ENCODE data around the gene RPTOR. TPM values are rescaled to one million over a fixed set of nuclear protein-coding genes. Genes with fewer than 3 reads are reported as not detected.
A peak's percentile ranks its signal among the peaks of the same experiment; 100 is the strongest.

The RPTOR gene
- total RNA-seq, 1 donor: 27.9 TPM

DNA sequence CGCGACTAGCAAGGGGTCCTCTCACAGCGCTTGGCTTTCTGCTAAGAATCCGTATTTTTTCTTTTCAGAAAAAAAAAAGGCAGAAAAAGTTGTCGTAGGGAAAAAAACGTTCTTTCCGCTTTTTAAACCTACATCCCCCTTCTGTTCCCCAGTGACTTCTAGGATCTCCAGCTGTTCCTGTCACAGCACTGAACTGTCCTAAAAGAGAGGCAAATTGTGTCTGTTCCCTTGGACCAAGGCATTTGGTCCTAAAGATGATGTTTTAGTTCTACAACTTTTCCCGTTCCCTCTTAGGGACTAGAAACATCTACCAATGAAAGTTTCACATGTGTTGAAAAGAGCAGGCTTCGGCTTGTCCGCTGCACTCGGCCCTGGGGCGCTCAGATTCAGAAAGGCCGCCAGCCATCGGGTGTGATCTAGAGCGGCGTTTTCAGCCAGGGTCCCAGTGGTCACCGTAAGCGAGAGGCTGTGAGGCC lies 346.3 kb downstream of the RPTOR start:
- no peaks in the 10 kb centered on the region for H3K27me3 ChIP-seq (ENCODE audit: insufficient read depth, low read length)
- no peak for DNase-seq (ENCODE audit: insufficient read length, low spot score, missing footprints)
- TF ChIP-seq, protein P1, sequence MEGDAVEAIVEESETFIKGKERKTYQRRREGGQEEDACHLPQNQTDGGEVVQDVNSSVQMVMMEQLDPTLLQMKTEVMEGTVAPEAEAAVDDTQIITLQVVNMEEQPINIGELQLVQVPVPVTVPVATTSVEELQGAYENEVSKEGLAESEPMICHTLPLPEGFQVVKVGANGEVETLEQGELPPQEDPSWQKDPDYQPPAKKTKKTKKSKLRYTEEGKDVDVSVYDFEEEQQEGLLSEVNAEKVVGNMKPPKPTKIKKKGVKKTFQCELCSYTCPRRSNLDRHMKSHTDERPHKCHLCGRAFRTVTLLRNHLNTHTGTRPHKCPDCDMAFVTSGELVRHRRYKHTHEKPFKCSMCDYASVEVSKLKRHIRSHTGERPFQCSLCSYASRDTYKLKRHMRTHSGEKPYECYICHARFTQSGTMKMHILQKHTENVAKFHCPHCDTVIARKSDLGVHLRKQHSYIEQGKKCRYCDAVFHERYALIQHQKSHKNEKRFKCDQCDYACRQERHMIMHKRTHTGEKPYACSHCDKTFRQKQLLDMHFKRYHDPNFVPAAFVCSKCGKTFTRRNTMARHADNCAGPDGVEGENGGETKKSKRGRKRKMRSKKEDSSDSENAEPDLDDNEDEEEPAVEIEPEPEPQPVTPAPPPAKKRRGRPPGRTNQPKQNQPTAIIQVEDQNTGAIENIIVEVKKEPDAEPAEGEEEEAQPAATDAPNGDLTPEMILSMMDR (IDR thresholded peaks at IDR 0.05; ENCODE audit: extremely low read depth, low read depth, low read length): no peak
- H2AFZ ChIP-seq (ENCODE audit: low read length): peak overlapping the region; percentile 30
- H3K9me3 ChIP-seq (ENCODE audit: low read depth, low read length): no peaks in the 10 kb centered on the region
- H3K4me1 ChIP-seq (ENCODE audit: insufficient read depth, low read length): peaks cover 29% of the 10 kb centered on the region
- H3K27ac ChIP-seq (ENCODE audit: low read depth, low read length): peak overlapping the region; percentile 100
- no peaks in the 10 kb centered on the region for H4K20me1 ChIP-seq (ENCODE audit: insufficient read depth, low read length)
- H3K79me2 ChIP-seq (ENCODE audit: insufficient read depth, low read length): no peaks in the 10 kb centered on the region
- H3K4me3 ChIP-seq (ENCODE audit: insufficient read depth, low read length): peak overlapping the region; percentile 55
- peaks cover 18% of the 10 kb centered on the region for H3K36me3 ChIP-seq (ENCODE audit: insufficient read depth, low read length)
- H3K4me2 ChIP-seq (ENCODE audit: insufficient read depth, low read length): peak overlapping the region; percentile 82

DNA sequence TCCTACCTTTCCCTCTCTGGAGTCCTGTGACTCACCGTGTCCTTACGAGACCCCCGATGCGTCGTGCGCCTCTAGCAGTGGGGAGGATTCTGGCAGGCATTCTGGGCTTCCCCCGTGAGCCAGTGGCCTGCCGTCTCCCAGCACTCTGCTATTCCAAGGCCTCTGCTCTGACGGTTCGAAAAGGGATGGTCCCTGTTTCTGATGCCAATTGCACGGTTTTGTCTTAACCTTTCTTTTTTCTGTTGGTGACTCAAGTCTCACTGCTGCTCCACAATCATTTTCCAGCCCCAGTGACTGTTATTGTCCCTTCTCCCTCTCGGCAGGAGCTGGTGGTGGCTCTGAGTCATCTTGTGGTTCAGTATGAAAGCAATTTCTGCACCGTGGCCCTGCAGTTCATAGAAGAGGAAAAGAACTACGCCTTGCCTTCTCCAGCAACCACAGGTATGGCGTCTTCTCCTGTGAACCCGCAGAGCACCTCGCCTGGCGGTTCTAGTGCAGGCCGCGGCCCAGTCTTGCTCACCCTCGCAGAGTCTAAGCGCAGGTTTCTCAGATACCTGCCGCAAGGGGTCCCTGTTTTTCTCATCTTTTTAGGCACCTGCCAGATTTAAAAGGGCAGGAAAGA lies 346.9 kb downstream of the RPTOR start:
- H3K79me2 ChIP-seq (ENCODE audit: insufficient read depth, low read length): no peaks in the 10 kb centered on the region
- TF ChIP-seq, protein P1 (IDR thresholded peaks at IDR 0.05; ENCODE audit: extremely low read depth, low read depth, low read length): no peak
- H2AFZ ChIP-seq (ENCODE audit: low read length): peak overlapping the region; percentile 30
- H3K27me3 ChIP-seq (ENCODE audit: insufficient read depth, low read length): no peaks in the 10 kb centered on the region
- DNase-seq (ENCODE audit: insufficient read length, low spot score, missing footprints): peak; percentile 99
- H3K4me2 ChIP-seq (ENCODE audit: insufficient read depth, low read length): peak overlapping the region; percentile 82
- no peaks in the 10 kb centered on the region for H3K9me3 ChIP-seq (ENCODE audit: low read depth, low read length)
- peaks cover 19% of the 10 kb centered on the region for H3K36me3 ChIP-seq (ENCODE audit: insufficient read depth, low read length)
- H4K20me1 ChIP-seq (ENCODE audit: insufficient read depth, low read length): no peaks in the 10 kb centered on the region
- H3K4me1 ChIP-seq (ENCODE audit: insufficient read depth, low read length): peaks cover 29% of the 10 kb centered on the region
- H3K4me3 ChIP-seq (ENCODE audit: insufficient read depth, low read length): peak overlapping the region; percentile 55
- H3K27ac ChIP-seq (ENCODE audit: low read depth, low read length): peak overlapping the region; percentile 100

DNA sequence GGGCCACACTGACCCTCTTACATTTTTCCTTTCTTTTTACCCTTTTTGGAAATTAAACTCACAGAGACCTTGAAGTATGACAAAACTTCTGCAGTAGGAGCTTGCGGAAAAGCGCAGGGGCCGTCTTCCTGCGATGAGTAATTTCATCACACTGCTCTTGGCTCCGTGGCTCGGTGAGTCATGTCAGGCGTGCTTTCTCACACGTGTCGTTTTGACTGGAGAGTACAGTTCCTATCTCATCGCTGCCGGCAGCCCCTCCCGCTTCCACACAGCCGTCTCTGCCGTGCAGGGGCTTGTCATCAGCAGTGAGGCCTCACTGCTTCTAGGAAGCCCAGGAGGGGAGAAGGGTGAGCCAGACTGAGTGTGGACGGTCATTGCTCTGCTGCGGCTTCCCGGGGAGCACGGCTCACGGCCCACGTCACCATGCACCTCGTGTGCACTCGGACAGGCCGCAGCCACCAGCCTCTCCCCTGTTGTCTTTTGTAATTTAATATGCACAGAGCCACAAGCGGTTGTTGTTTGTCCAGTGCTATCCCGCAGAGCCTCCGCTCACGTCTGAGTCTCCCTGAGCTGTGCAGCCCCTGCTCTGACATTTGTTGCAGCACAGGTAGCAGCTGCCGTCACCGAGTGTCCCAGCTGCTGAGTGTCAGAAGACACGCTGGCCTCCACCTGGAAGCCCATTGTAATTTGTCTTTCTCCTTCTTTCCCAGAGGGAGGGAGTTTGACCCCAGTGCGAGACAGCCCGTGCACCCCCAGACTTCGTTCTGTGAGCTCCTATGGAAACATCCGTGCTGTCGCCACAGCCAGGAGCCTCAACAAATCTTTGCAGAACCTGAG lies 347.6 kb downstream of the RPTOR start:
- Histone ChIP-seq H3K79me2 (ENCODE audit: insufficient read depth, low read length) (no peaks in the 10 kb centered on the region), H4K20me1 (ENCODE audit: insufficient read depth, low read length) (no peaks in the 10 kb centered on the region), H3K36me3 (ENCODE audit: insufficient read depth, low read length) (peaks cover 22% of the 10 kb centered on the region), H3K27ac (ENCODE audit: low read depth, low read length) (peak overlapping the region; percentile 100), H3K9me3 (ENCODE audit: low read depth, low read length) (no peaks in the 10 kb centered on the region), H3K4me2 (ENCODE audit: insufficient read depth, low read length) (peak overlapping the region; percentile 82), H3K4me3 (ENCODE audit: insufficient read depth, low read length) (peak overlapping the region; percentile 58), H3K27me3 (ENCODE audit: insufficient read depth, low read length) (no peaks in the 10 kb centered on the region), H3K4me1 (ENCODE audit: insufficient read depth, low read length) (peaks cover 29% of the 10 kb centered on the region), H2AFZ (ENCODE audit: low read length) (peak overlapping the region; percentile 35)
- DNase-seq (ENCODE audit: insufficient read length, low spot score, missing footprints): peak; percentile 99
- TF ChIP-seq, protein P1 (IDR thresholded peaks at IDR 0.05; ENCODE audit: extremely low read depth, low read depth, low read length): no peak
